IMR-90 (cell line): Measurements from ENCODE around the gene ZNF606.

ENCODE experiments used
- BHLHE40 ChIP-seq: fragments of 150-350 bp; IDR thresholded peaks from 2 replicates; pipeline ENCODE4 v1.6.1; 2016; ENCODE audit warnings: mild to moderate bottlenecking, low read depth, low read length
- CEBPB ChIP-seq: IDR thresholded peaks from 2 replicates; pipeline ENCODE4 v1.6.1; 2012; ENCODE audit warnings: low read depth, low read length, improper control_type of control experiment
- FOS ChIP-seq: fragments of 150-350 bp; IDR thresholded peaks from 2 replicates; pipeline ENCODE4 v1.6.1; 2016; ENCODE audit warnings: low read depth, low read length
- MAFK ChIP-seq: IDR thresholded peaks from 2 replicates; pipeline ENCODE4 v1.6.1; 2012; ENCODE audit warnings: low read depth, low read length, improper control_type of control experiment
- MAZ ChIP-seq: IDR thresholded peaks from 2 replicates; pipeline ENCODE4 v1.6.1; 2012; ENCODE audit warnings: low read depth, mild to moderate bottlenecking, low read length, improper control_type of control experiment, moderate library complexity, borderline replicate concordance
- POLR2A ChIP-seq: IDR thresholded peaks from 2 replicates; pipeline ENCODE4 v1.6.1; 2012; ENCODE audit warnings: mild to moderate bottlenecking, low read depth, low read length
- RAD21 ChIP-seq: IDR thresholded peaks from 2 replicates; pipeline ENCODE4 v1.6.1; 2012; ENCODE audit warnings: low read length, improper control_type of control experiment
- RCOR1 ChIP-seq: IDR thresholded peaks from 2 replicates; pipeline ENCODE4 v1.6.1; 2012; ENCODE audit warnings: mild to moderate bottlenecking, low read length, improper control_type of control experiment; ENCODE audit not compliant: insufficient replicate concordance
- RFX5 ChIP-seq: IDR thresholded peaks from 2 replicates; pipeline ENCODE4 v1.8.0; 2012; ENCODE audit warnings: low read depth, mild to moderate bottlenecking, low read length, moderate library complexity
- SMC3 ChIP-seq: fragments of 150-350 bp; IDR thresholded peaks from 2 replicates; pipeline ENCODE4 v1.6.1; 2016; ENCODE audit warnings: low read depth, mild to moderate bottlenecking, antibody characterized with exemption, low read length, moderate library complexity
- TF ChIP-seq, protein P1 (sequence below): conservative IDR thresholded peaks from 2 replicates; pipeline ENCODE4 v1.5.1; 2012; ENCODE audit warnings: mild to moderate bottlenecking, low read depth, low read length, improper control_type of control experiment
- TF ChIP-seq, protein P2 (sequence below): fragments of 150-350 bp; IDR thresholded peaks from 2 replicates; pipeline ENCODE4 v1.6.1; 2017; ENCODE audit warnings: mild to moderate bottlenecking, antibody characterized with exemption, low read length, low read depth
- TF ChIP-seq, protein P3 (sequence below): fragments of 150-350 bp; IDR thresholded peaks from 2 replicates; pipeline ENCODE4 v1.6.1; 2016; ENCODE audit warnings: low read depth, mild to moderate bottlenecking, low read length, moderate library complexity, borderline replicate concordance

DNA sequence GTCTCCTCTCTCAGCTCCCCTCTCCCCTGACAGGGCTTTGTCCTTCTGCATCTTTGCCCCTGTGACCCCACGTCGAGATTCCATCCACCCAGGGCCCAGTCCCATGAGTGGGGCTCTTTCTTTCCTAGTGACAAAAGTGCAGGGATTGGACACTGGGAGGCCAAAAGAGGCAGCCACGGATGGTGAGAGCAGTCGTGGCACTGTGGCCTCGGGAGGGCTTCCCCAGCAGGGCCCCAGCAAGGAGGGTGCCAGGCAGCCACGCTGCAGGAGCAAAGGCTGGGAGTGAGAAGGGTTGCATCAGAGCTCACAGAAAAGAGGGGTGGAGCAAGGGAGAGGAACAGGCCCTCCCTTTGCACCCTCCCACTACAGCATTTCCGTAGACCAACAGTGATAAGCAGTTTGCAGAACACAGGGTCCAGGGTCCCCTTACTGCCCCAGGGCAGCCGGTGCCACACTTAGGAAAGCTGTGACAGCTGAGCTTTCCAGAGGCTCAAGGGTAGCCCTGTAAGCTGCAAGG, 36.1 kb upstream of the ZNF606 start:
- TF ChIP-seq RAD21 (no peak), SMC3 (no peak), MAFK (no peak), FOS (no peak), BHLHE40 (no peak), RFX5 (no peak), POLR2A (no peak), CEBPB (no peak), RCOR1 (no peak), MAZ (no peak)
- TF ChIP-seq, protein P1, sequence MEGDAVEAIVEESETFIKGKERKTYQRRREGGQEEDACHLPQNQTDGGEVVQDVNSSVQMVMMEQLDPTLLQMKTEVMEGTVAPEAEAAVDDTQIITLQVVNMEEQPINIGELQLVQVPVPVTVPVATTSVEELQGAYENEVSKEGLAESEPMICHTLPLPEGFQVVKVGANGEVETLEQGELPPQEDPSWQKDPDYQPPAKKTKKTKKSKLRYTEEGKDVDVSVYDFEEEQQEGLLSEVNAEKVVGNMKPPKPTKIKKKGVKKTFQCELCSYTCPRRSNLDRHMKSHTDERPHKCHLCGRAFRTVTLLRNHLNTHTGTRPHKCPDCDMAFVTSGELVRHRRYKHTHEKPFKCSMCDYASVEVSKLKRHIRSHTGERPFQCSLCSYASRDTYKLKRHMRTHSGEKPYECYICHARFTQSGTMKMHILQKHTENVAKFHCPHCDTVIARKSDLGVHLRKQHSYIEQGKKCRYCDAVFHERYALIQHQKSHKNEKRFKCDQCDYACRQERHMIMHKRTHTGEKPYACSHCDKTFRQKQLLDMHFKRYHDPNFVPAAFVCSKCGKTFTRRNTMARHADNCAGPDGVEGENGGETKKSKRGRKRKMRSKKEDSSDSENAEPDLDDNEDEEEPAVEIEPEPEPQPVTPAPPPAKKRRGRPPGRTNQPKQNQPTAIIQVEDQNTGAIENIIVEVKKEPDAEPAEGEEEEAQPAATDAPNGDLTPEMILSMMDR = no peak
- TF ChIP-seq, protein P2, sequence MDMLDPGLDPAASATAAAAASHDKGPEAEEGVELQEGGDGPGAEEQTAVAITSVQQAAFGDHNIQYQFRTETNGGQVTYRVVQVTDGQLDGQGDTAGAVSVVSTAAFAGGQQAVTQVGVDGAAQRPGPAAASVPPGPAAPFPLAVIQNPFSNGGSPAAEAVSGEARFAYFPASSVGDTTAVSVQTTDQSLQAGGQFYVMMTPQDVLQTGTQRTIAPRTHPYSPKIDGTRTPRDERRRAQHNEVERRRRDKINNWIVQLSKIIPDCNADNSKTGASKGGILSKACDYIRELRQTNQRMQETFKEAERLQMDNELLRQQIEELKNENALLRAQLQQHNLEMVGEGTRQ = no peak
- TF ChIP-seq, protein P3, sequence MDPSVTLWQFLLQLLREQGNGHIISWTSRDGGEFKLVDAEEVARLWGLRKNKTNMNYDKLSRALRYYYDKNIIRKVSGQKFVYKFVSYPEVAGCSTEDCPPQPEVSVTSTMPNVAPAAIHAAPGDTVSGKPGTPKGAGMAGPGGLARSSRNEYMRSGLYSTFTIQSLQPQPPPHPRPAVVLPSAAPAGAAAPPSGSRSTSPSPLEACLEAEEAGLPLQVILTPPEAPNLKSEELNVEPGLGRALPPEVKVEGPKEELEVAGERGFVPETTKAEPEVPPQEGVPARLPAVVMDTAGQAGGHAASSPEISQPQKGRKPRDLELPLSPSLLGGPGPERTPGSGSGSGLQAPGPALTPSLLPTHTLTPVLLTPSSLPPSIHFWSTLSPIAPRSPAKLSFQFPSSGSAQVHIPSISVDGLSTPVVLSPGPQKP = no peak
